ENCODE data around the gene RSPO3.

RSPO3 gene

DNA sequence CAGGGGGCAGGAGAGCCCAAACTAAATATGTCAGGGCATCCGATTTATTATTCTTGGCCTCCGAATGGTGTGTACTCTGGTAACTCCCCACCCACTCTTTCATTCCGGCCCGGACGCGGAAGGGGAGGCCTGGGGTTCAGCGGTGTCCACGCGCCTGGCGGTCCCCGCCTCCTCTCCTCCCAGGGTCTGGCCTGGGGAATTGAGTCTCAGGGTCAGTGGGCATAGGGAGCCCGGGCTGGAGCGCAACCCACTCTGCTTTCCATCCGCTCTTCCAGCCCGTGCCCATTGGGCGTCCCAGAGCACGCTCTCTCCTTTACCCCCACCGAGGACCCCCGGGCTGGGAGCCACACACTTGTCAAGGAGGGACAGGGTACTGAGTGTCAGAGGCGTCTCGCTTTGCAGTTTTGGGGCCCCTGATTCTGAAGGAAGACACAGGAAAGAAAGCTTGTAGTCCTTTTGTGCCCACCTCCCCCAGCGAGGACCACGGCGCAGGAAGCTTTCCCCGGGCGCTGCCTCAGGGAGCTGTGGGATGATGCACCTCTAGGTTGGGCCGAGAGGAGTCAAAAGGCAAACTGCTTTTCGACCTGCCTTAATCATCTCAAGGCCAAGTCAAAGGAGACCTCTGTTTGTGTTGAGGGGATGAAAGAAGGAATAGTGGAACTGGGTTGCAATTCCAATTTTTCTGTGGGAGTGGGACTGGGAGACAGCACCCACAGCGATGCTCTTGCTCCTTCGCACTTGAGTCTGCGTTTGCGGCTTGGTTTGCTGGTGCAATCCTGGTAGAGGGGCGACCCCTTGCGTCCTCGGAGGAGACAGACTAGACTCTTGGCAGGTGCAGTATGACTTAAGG is 2.5 kb downstream of the RSPO3 start (continued):
- no peak for TF ChIP-seq PRDM4 (tag by site-specific recombination; IDR thresholded peaks at IDR 0.05)
- no peak for TF ChIP-seq ZNF521 (tag by site-specific recombination; IDR thresholded peaks at IDR 0.05)
- no peak for TF ChIP-seq ZNF280C (tag by site-specific recombination; IDR thresholded peaks at IDR 0.05)
- no peak for TF ChIP-seq REPIN1 (tag by site-specific recombination; IDR thresholded peaks at IDR 0.05; ENCODE audit: low read depth)
- no peak for TF ChIP-seq ZNF114 (tag by site-specific recombination; IDR thresholded peaks at IDR 0.05)
- TF ChIP-seq KLF10 (tag by site-specific recombination; IDR thresholded peaks at IDR 0.05), result no peak
- no peak for TF ChIP-seq ZNF202 (tag by site-specific recombination; IDR thresholded peaks at IDR 0.05; ENCODE audit: borderline replicate concordance)
- TF ChIP-seq ZNF366 (tag by site-specific recombination; conservative IDR thresholded peaks at IDR 0.05), result no peak
- TF ChIP-seq ZNF391 (tag by site-specific recombination; IDR thresholded peaks at IDR 0.05; ENCODE audit: borderline replicate concordance, low read depth), result 0 out of 2 replicates have a peak, but pooled peaks have one; percentile 67
- TF ChIP-seq ZBTB8A (tag by site-specific recombination; IDR thresholded peaks at IDR 0.05), result no peak
- TF ChIP-seq WT1 (tag by site-specific recombination; IDR thresholded peaks at IDR 0.05), result no peak
- no peak for TF ChIP-seq KLF7 (tag by site-specific recombination; IDR thresholded peaks at IDR 0.05; ENCODE audit: borderline replicate concordance)
- TF ChIP-seq PRDM1 (tag by site-specific recombination; IDR thresholded peaks at IDR 0.05), result no peak
- TF ChIP-seq HOXC10 (CRISPR knock-in tag; IDR thresholded peaks at IDR 0.05), result no peak
- TF ChIP-seq ZSCAN23 (tag by site-specific recombination; IDR thresholded peaks at IDR 0.05), result no peak
- TF ChIP-seq, protein P1, sequence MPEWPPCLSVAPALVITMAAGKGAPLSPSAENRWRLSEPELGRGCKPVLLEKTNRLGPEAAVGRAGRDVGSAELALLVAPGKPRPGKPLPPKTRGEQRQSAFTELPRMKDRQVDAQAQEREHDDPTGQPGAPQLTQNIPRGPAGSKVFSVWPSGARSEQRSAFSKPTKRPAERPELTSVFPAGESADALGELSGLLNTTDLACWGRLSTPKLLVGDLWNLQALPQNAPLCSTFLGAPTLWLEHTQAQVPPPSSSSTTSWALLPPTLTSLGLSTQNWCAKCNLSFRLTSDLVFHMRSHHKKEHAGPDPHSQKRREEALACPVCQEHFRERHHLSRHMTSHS (tag by site-specific recombination; IDR thresholded peaks at IDR 0.05), result no peak
- no peak for TF ChIP-seq ZNF404 (tag by site-specific recombination; IDR thresholded peaks at IDR 0.05)
- TF ChIP-seq ZNF660 (tag by site-specific recombination; IDR thresholded peaks at IDR 0.05), result peak; percentile 92
- peak; percentile 99 for TF ChIP-seq ZNF654 (tag by site-specific recombination; IDR thresholded peaks at IDR 0.05; ENCODE audit: low read depth)
- 0 out of 2 replicates have a peak, but pooled peaks have one; percentile 32 for TF ChIP-seq ZSCAN30 (tag by site-specific recombination; IDR thresholded peaks at IDR 0.05)
- peak; percentile 51; the same call in 1 of the 2 replicates for TF ChIP-seq IKZF3 (tag by site-specific recombination; IDR thresholded peaks at IDR 0.05)
- no peak for TF ChIP-seq ZNF175 (tag by site-specific recombination; IDR thresholded peaks at IDR 0.05)
- TF ChIP-seq ZNF140 (tag by site-specific recombination; IDR thresholded peaks at IDR 0.05), result no peak
- TF ChIP-seq ZNF37A (tag by site-specific recombination; IDR thresholded peaks at IDR 0.05), result no peak
- TF ChIP-seq ZNF174 (tag by site-specific recombination; IDR thresholded peaks at IDR 0.05), result no peak
- TF ChIP-seq ZNF48 (tag by site-specific recombination; IDR thresholded peaks at IDR 0.05), result no peak
- TF ChIP-seq TSHZ1 (tag by site-specific recombination; IDR thresholded peaks at IDR 0.05; ENCODE audit: borderline replicate concordance), result no peak
- TF ChIP-seq ZNF624 (tag by site-specific recombination; IDR thresholded peaks at IDR 0.05), result no peak
- TF ChIP-seq ZNF561 (tag by site-specific recombination; IDR thresholded peaks at IDR 0.05; ENCODE audit: borderline replicate concordance), result no peak

Measured in HEK293 (cell line).